H9 (cell line): ENCODE results near the gene RAB30. TPM values are rescaled to one million over a fixed set of nuclear protein-coding genes. Genes with fewer than 3 reads are reported as not detected.

Experiments used
- DNase-seq: peaks from one replicate; pipeline ENCODE4 v3.0.0-alpha.2; 2017
- H2AFZ ChIP-seq: one replicate; pipeline ENCODE4 v1.6.1; 2013; ENCODE audit warnings: mild to moderate bottlenecking, low read length, control low read depth, moderate library complexity
- H2AK5ac ChIP-seq: 2 replicates; pipeline ENCODE4 v1.6.1; 2013; ENCODE audit warnings: low read length, control low read depth, mixed read lengths; ENCODE audit not compliant: insufficient read length
- H2BK120ac ChIP-seq: one replicate; pipeline ENCODE4 v1.6.1; 2013; ENCODE audit warnings: low read depth, mild to moderate bottlenecking, low read length, control low read depth, inconsistent platforms; ENCODE audit not compliant: poor library complexity, severe bottlenecking
- H2BK12ac ChIP-seq: 2 replicates; pipeline ENCODE4 v1.6.1; 2013; ENCODE audit warnings: low read length, control low read depth, mixed read lengths, low read depth; ENCODE audit not compliant: insufficient read length
- H2BK15ac ChIP-seq: 2 replicates; pipeline ENCODE4 v1.6.1; 2013; ENCODE audit warnings: low read depth, low read length, control low read depth
- H2BK20ac ChIP-seq: one replicate; pipeline ENCODE4 v1.6.1; 2013; ENCODE audit warnings: low read depth, mild to moderate bottlenecking, low read length, control low read depth, inconsistent platforms; ENCODE audit not compliant: poor library complexity, severe bottlenecking
- H2BK5ac ChIP-seq: 2 replicates; pipeline ENCODE4 v1.6.1; 2013; ENCODE audit warnings: low read length, control low read depth, mixed read lengths; ENCODE audit not compliant: insufficient read length
- H3K14ac ChIP-seq: 2 replicates; pipeline ENCODE4 v1.6.1; 2013; ENCODE audit warnings: low read length, control low read depth; ENCODE audit not compliant: insufficient read depth
- H3K18ac ChIP-seq: 2 replicates; pipeline ENCODE4 v1.6.1; 2013; ENCODE audit warnings: low read depth, mild to moderate bottlenecking, mixed read lengths, low read length, control low read depth; ENCODE audit not compliant: insufficient read length
- H3K23ac ChIP-seq: 2 replicates; pipeline ENCODE4 v1.6.1; 2013; ENCODE audit warnings: low read length, control low read depth, mixed read lengths, low read depth; ENCODE audit not compliant: insufficient read length
- H3K23me2 ChIP-seq: 2 replicates; pipeline ENCODE4 v1.6.1; 2013; ENCODE audit warnings: low read depth, mild to moderate bottlenecking, mixed read lengths, low read length, control low read depth; ENCODE audit not compliant: insufficient read length, poor library complexity, severe bottlenecking
- H3K27ac ChIP-seq: 2 replicates; pipeline ENCODE4 v1.5.1; 2013; ENCODE audit warnings: low read length, control low read depth, mixed read lengths, low read depth; ENCODE audit not compliant: insufficient read length
- H3K27me3 ChIP-seq: 2 replicates; pipeline ENCODE4 v1.6.1; 2013; ENCODE audit warnings: low read length, control low read depth, inconsistent platforms; ENCODE audit not compliant: insufficient read depth
- H3K4ac ChIP-seq: 2 replicates; pipeline ENCODE4 v1.6.1; 2013; ENCODE audit warnings: low read depth, mild to moderate bottlenecking, control low read depth, inconsistent platforms, low read length, moderate library complexity
- H3K4me1 ChIP-seq: 2 replicates; pipeline ENCODE4 v1.6.1; 2013; ENCODE audit warnings: low read length, control low read depth, inconsistent platforms; ENCODE audit not compliant: insufficient read depth
- H3K4me2 ChIP-seq: 2 replicates; pipeline ENCODE4 v1.6.1; 2013; ENCODE audit warnings: low read length, control low read depth, mixed read lengths; ENCODE audit not compliant: insufficient read length, insufficient read depth
- H3K56ac ChIP-seq: 2 replicates; pipeline ENCODE4 v1.6.1; 2013; ENCODE audit warnings: low read depth, mild to moderate bottlenecking, mixed read lengths, low read length, control low read depth; ENCODE audit not compliant: insufficient read length
- H3K79me1 ChIP-seq: 2 replicates; pipeline ENCODE4 v1.6.1; 2013; ENCODE audit warnings: low read depth, mild to moderate bottlenecking, moderate library complexity, low read length, control low read depth, inconsistent platforms; ENCODE audit not compliant: insufficient read depth, poor library complexity, severe bottlenecking
- H3K79me2 ChIP-seq: 2 replicates; pipeline ENCODE4 v1.6.1; 2013; ENCODE audit warnings: low read length, control low read depth, inconsistent platforms; ENCODE audit not compliant: insufficient read depth
- H3K9ac ChIP-seq: 2 replicates; pipeline ENCODE4 v1.6.1; 2013; ENCODE audit warnings: low read length, control low read depth, mixed read lengths; ENCODE audit not compliant: insufficient read length; ENCODE audit errors: extremely low read depth
- H3K9me3 ChIP-seq: one replicate; pipeline ENCODE4 v1.6.1; 2013; ENCODE audit warnings: low read depth, low read length, inconsistent platforms; ENCODE audit not compliant: control insufficient read depth
- H3T11ph ChIP-seq: one replicate; pipeline ENCODE4 v1.6.1; 2013; ENCODE audit warnings: mild to moderate bottlenecking, low read length, control low read depth, inconsistent platforms
- H4K20me1 ChIP-seq: one replicate; pipeline ENCODE4 v1.6.1; 2013; ENCODE audit not compliant: control insufficient read depth, insufficient read length, insufficient read depth
- H4K5ac ChIP-seq: 2 replicates; pipeline ENCODE4 v1.6.1; 2013; ENCODE audit warnings: low read depth, mild to moderate bottlenecking, mixed read lengths, low read length, control low read depth; ENCODE audit not compliant: insufficient read length
- H4K8ac ChIP-seq: replicated peaks from 2 replicates; pipeline ENCODE4 v1.6.1; 2013; ENCODE audit warnings: low read length, control low read depth, mixed read lengths, low read depth; ENCODE audit not compliant: insufficient read length
- H4K91ac ChIP-seq: 2 replicates; pipeline ENCODE4 v1.6.1; 2013; ENCODE audit warnings: low read depth, mild to moderate bottlenecking, moderate library complexity, mixed read lengths, low read length, control low read depth; ENCODE audit not compliant: insufficient read length
- H3K27ac Mint-ChIP-seq, 3 experiments: 2 replicates in 2 of 3; 3 replicates in 1 of 3; pipeline ENCODE4 v1.8.0; 2020 to 2021; ENCODE audit warnings: mixed read lengths in 3 of 3, mild to moderate bottlenecking in 1 of 3, moderate library complexity in 1 of 3
- H3K27me3 Mint-ChIP-seq: 2 replicates; pipeline ENCODE4 v1.8.0; 2021; ENCODE audit warnings: low read depth, mild to moderate bottlenecking, moderate library complexity, mixed read lengths
- H3K36me3 Mint-ChIP-seq, 3 experiments: 2 replicates in 2 of 3; 3 replicates in 1 of 3; pipeline ENCODE4 v1.8.0; 2020 to 2021; ENCODE audit warnings: low read depth in 3 of 3, mixed read lengths in 3 of 3; ENCODE audit not compliant: insufficient read depth in 1 of 3
- H3K4me1 Mint-ChIP-seq, 2 experiments: 2 replicates each; pipeline ENCODE4 v1.8.0; 2020; ENCODE audit warnings: mixed read lengths in 2 of 2
- H3K4me3 Mint-ChIP-seq, 2 experiments: 2 replicates in 1 of 2; 3 replicates in 1 of 2; pipeline ENCODE4 v1.8.0; 2020 to 2021; ENCODE audit warnings: mild to moderate bottlenecking in 2 of 2, mixed read lengths in 2 of 2, moderate library complexity in 1 of 2
- H3K9me3 Mint-ChIP-seq, 2 experiments: 2 replicates in 1 of 2; 3 replicates in 1 of 2; pipeline ENCODE4 v1.8.0; 2020; ENCODE audit warnings: mild to moderate bottlenecking in 2 of 2, mixed read lengths in 2 of 2, moderate library complexity in 1 of 2
- CTCF ChIP-seq: fragments of 200-600 bp; sonication (generic); conservative IDR thresholded peaks from 3 replicates; pipeline ENCODE4 v1.8.0; 2021; ENCODE audit warnings: antibody characterized with exemption, mild to moderate bottlenecking
- WGBS: extraction: QIAGEN DNeasy Blood & Tissue Kit; methylation state at CpG from one replicate; pipeline ENCODE4 v1.1.7; 2013; ENCODE audit warnings: missing lambda C conversion rate, low lambda C conversion rate, mixed read lengths; ENCODE audit not compliant: insufficient read length; ENCODE audit errors: extremely low coverage; 5-methylcytosine and 5-hydroxymethylcytosine counted together
- total RNA-seq: library from RNA; stranded (reverse); gene quantifications from 2 replicates; pipeline ENCODE4 v1.2.1, GENCODE V29; 2021

RAB30 gene
- total RNA-seq, 1 experiment from 2014 or later, result 4.8 TPM

- Mint-ChIP-seq H3K4me3 (no peak overlapping the region), H3K27me3 (no peaks in the 10 kb centered on the region), H3K9me3 (no peaks in the 10 kb centered on the region), H3K4me1 (peaks cover 20 to 22% of the 10 kb centered on the region in 2 experiments), H3K36me3 (no peaks in the 10 kb centered on the region), H3K27ac (no peak overlapping the region)
- Histone ChIP-seq H3K56ac (no peak overlapping the region), H2AFZ (no peak overlapping the region), H2BK120ac (no peak overlapping the region), H3K14ac (no peak overlapping the region), H2BK5ac (no peak overlapping the region), H4K20me1 (no peaks in the 10 kb centered on the region), H3K79me2 (no peaks in the 10 kb centered on the region), H3T11ph (no peak overlapping the region), H3K18ac (no peak overlapping the region), H2BK20ac (no peak overlapping the region), H3K9ac (no peak overlapping the region), H4K91ac (no peak overlapping the region), H4K8ac (no peak overlapping the region), H3K23me2 (no peaks in the 10 kb centered on the region), H3K9me3 (no peaks in the 10 kb centered on the region), H2BK12ac (no peak overlapping the region), H3K27me3 (no peaks in the 10 kb centered on the region), H2AK5ac (no peak overlapping the region), H3K4me1 (peaks cover 2% of the 10 kb centered on the region), H3K27ac (no peak overlapping the region), H3K79me1 (peaks cover 3% of the 10 kb centered on the region), H2BK15ac (no peak overlapping the region), H3K4ac (no peak overlapping the region), H3K4me2 (no peak overlapping the region), H4K5ac (no peak overlapping the region), H3K23ac (no peak overlapping the region)
- TF ChIP-seq CTCF, result no peak
- no CpG with 5 or more reads among the region's 4 CpGs for WGBS
- no peak for DNase-seq
Observed at GRCh38 chr11:83031127-83031526, 40.6 kb downstream of the RAB30 start.
